PC-3 (cell line): ENCODE results near the gene TARDBP.

Experiments used
- EZH2 ChIP-seq: fragments of 300-600 bp; sonication (generic); IDR thresholded peaks from one replicate; pipeline ENCODE4 v1.6.1; 2017; ENCODE audit warnings: antibody characterized with exemption, mild to moderate bottlenecking, low read length; ENCODE audit not compliant: unreplicated experiment
- EZH2phosphoT487 ChIP-seq: fragments of 300-600 bp; sonication (generic); IDR thresholded peaks from 2 replicates; pipeline ENCODE4 v1.6.1; 2018; ENCODE audit warnings: mild to moderate bottlenecking, antibody characterized with exemption, low read length, borderline replicate concordance
- TF ChIP-seq, protein P1 (sequence below): fragments of 300-600 bp; sonication (generic); conservative IDR thresholded peaks from 2 replicates; pipeline ENCODE4 v1.5.1; 2017; ENCODE audit warnings: antibody characterized with exemption, low read depth, mild to moderate bottlenecking, low read length

DNA sequence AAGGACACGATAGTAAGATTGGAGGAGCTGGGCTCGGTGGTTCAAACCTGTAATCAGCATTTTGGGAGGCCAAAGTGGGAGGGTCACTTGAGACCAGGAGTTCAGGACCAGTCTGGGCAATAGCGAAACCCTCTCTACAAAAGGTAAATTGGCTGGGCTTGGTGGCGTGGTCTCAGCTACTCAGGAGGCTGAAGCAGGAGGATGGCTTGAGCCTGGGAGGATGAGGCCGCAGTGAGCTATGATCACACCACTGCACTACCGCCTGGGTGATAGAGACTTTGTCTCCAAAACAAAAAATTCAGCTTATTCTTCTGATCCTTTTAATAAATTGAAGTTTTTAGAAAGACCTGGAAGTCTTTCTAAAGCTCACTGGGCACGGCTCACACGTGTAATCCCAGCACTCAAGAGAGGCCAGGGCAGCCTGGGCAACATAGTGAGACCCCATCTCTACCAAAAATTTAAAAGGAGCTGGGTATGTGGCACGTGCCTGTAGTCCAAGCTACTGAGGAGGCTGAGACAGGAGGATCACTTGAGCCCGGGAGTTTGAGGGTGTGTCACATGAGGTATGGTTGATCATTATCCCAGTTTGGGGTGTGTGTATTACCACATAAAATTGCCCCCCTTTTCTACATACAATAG is 19.3 kb downstream of the TARDBP start:
- TF ChIP-seq, protein P1, sequence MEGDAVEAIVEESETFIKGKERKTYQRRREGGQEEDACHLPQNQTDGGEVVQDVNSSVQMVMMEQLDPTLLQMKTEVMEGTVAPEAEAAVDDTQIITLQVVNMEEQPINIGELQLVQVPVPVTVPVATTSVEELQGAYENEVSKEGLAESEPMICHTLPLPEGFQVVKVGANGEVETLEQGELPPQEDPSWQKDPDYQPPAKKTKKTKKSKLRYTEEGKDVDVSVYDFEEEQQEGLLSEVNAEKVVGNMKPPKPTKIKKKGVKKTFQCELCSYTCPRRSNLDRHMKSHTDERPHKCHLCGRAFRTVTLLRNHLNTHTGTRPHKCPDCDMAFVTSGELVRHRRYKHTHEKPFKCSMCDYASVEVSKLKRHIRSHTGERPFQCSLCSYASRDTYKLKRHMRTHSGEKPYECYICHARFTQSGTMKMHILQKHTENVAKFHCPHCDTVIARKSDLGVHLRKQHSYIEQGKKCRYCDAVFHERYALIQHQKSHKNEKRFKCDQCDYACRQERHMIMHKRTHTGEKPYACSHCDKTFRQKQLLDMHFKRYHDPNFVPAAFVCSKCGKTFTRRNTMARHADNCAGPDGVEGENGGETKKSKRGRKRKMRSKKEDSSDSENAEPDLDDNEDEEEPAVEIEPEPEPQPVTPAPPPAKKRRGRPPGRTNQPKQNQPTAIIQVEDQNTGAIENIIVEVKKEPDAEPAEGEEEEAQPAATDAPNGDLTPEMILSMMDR = no peak
- no peak for TF ChIP-seq EZH2
- TF ChIP-seq EZH2phosphoT487 = no peak
